Left ventricle myocardium superior (tissue), 1 donor: ENCODE measurements around the gene MPC1. TPM values are rescaled to one million over a fixed set of nuclear protein-coding genes. Genes with fewer than 3 reads are reported as not detected.
"Not testable (repeated sequence)": the region's sequence is repeated elsewhere in the genome, so short reads cannot be mapped to it uniquely, and the experiment has no call there.

Experiments
- ATAC-seq: fragments of 200-7000 bp; cut with Tn5 transposase; one replicate; pipeline ENCODE4 v1.9.1; 2020; ENCODE audit warnings: mild to moderate bottlenecking, moderate library complexity
- DNase-seq: peaks from one replicate; pipeline ENCODE4 v3.0.0-alpha.2; 2020
- intact Hi-C: fragments of 100-400 bp; cut with micrococcal nuclease; formaldehyde crosslinking; loops from one replicate; pipeline ENCODE4 v1.11.0; 2022
- total RNA-seq: library from RNA; stranded (reverse); fragmentation: NEBNext Ultra II Directional; extraction: Animal tissue kit (Norgen Biotek cat#: 25700); gene quantifications from one replicate; pipeline ENCODE4 v1.2.1, GENCODE V29; 2021
- donor health status: DM: no; HTN: yes; CAD: no; lungs with severe emphysema.

The MPC1 gene
- total RNA-seq, 1 donor from 2014 or later = 411 TPM

DNA sequence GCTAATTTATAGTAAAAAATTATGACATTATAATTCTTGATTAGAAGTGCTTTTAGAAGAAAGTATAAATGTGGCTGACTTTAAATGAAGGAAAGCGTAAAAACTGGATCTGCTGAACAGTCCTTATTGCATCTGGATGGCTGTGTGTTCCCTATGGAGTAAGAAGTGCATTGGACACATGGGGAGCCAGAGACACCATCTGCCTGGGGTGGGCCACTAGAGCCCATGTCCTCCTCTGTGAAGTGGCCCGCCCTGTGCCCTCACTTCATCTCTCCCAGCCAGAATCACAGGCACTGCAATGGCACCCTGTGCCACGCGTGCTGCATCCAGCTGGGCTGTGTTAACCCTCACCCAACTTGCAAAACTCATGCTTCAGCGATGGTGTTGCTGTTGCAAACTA is 27.2 kb downstream of the MPC1 start:
- intact Hi-C loops = no loop called here
- no peak for ATAC-seq
- DNase-seq = no peak

DNA sequence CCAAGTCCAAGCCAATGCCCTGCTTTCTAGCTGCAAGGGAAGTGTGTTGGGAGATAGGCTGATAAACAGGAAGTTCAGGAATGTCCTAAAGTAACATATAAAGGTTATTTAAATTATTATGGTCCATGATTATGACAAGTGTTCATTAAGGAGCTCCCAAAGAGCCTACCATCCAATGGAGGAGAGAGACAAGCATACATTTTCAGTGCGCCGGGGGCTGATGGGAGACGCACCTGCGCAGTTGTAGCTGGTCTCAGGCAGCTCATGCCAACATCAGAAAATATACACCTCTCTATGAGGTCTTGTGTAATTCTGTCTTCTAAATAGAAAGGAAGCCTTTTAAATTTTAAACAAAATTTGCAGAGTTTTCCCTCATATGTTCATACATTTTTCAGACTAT is 27.8 kb downstream of the MPC1 start:
- no peak for DNase-seq
- no peak for ATAC-seq
- intact Hi-C loops = no loop called here

DNA sequence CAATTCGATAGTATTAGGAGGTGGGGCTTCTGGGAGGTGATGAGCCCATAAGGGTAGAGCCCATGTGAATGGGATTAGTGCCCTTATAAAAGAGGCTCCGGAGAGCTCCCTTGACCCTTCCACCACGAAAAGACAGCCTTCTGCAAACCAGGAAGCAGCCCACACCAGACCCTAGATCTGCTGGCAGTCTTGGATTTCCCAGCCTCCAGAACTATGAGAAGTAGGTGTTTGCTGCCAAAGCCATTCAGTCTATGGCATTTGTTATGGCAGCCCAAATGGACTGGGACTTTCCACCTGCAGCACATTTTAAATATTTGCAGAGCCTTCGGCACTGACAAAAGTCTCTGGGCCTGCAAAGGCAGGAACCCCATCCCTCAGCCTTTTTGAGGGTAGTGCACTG is 28.6 kb downstream of the MPC1 start:
- no peak for DNase-seq
- intact Hi-C loops = no loop called here
- no peak for ATAC-seq

DNA sequence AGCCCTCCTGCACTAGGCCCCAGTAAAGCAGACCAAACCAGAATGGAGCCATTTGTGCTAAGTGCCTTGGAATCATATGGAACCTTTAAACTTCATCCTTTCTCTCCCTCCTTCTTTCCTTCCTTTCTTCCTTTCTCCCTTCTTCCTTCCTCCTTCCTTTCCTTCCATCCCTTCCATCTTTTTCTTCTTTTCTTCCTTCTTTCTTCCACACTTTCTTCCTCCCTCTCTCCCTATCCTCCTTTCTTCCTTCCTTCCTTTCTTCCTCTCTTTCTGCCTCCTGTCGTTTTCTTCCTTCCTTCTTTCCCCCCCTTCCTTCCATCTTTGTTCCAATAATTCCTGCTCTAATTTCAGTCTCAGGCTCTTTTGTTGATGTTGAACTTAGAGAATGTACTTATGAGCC is 29.2 kb downstream of the MPC1 start:
- DNase-seq (no peak), ATAC-seq (no peak)
- intact Hi-C loops = no loop called here

DNA sequence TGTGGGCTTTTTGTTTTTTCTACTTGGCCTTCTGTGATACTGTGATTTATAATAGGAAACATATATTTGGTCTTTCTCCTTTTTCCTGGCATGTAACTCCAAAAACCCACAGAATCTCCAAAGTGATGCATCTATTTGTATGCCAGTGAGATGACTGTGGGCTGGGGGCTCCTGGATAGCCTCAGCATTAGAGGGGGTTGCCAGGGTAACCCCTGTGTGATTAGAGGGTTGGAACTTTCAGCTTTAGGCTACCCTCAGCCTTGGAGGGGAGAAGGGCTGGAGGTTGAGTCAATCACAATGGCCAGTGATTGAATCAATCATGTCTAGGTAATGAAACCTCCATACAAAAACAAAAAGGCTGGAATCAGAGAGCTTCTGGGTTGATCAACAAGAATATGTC is 29.8 kb downstream of the MPC1 start:
- no peak for DNase-seq
- no peak for ATAC-seq
- intact Hi-C loops = no loop called here

DNA sequence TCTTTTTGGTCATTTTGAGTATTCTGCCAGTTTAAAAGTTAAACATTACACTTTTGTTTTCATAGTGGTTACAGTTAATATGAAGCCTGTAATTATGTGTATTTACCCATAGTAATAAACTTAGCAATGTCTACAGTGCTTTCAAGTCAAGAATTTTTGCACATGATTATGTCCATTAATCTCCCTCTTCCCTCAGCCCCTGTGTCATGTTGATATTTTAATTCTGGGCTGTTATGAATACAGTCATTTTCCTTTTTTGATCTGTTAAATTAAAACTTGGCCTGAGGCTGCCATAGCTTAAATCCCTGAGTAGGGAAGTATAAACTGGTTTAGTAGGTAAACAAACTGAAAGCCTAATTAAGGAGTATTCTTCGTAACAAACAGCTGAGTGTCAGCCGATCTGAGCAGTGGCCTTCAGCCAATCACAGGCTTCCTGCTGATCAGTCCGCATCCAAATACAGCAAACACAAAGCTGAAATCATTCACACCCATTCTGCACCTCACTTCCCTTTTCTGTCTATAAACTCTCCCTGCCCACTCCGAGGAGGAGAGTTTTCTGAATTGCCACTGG is 30.9 kb downstream of the MPC1 start:
- DNase-seq (no peak), ATAC-seq (peak; percentile 70)
- intact Hi-C loops = no loop called here

DNA sequence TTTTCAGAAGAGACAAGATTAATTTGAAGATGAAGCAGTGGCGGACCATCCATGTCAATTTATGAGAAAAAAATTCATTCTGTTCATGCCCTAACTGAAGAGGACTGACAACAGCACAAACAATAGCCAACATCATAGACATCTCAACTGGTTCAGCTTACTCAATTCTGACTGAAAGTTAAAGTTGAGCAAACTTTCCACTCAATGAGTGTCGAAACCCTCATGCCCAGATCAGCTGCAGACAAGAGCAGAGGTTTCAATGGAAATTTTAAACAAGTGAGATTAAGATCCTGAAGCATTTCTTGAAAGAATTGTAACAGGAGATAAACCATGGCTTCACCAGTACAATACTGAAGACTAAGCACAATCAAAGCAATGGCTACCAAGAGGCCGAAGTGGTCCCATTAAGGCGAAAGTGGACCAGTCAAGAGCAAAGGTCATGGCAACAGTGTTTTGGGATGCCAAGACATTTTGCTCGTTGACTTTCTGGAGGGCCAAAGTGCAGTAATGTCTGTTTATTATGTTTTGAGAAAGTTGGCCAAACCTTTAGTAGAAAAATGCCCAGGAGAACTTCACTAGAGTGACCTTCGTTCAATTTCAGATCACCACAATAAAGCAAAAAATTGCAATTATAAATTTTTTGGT is 34.3 kb downstream of the MPC1 start:
- ATAC-seq (no peak), DNase-seq (no peak)
- intact Hi-C loops = no loop called here

DNA sequence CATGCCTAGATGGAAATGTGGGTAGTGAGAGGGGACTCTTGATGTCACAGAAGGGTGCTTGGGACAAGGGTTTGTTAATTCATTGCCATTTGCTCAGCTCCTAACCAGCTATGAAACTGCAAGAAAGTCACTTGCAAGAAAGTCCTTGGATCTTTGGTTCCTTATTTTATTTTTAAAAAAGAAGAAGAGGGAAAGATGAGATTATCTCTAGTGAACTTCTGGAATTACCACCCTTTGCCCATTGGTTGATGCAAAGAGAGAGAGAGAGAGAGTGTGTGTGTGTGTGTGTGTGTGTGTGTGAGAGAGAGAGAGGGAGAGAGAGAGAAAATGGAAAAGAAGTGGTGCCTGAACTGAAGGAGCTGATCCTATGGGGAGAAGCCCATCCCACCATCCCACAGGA is 35.8 kb downstream of the MPC1 start:
- intact Hi-C loops = no loop called here
- ATAC-seq (no peak), DNase-seq (no peak)

DNA sequence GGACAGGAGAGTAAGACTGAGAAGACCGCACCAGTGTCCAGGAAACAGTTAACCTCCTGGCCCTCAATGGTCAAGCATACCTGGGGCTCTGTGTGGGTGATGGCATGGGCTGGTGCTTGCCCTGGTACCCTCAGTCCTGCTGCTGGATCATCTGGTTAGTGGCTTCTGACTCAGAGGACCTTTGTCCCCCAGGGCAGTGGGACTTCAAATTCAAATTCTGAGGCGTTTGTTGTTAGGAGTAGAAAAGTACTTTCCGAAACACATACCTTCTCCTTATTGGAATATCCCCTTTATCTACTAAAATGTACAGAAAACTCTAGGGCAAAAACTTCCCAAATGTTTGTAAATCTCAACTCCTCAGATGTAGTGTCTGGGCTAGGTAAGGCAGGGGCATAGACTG is 36.3 kb downstream of the MPC1 start:
- intact Hi-C loops = no loop called here
- no peak for DNase-seq
- no peak for ATAC-seq

DNA sequence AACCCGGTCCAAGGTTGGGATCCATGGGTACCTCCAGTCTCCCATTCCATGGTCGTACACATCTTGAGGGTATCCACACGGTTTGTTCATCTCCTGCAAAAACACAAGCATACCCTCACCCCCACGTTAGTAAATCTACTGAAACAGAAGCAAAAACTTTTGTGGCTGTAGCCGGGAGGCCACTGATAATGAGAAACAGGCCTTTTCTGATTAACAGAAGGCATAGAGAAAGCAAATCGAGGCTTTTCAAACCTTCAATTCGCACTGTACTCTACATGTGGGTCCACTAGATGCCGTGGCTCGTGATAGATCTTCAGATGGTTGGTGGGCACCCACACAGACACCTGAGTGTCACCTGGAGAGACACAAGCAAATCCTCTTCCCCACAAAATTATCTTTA is 37.1 kb downstream of the MPC1 start:
- intact Hi-C loops, ATAC-seq, DNase-seq: not testable (repeated sequence)

DNA sequence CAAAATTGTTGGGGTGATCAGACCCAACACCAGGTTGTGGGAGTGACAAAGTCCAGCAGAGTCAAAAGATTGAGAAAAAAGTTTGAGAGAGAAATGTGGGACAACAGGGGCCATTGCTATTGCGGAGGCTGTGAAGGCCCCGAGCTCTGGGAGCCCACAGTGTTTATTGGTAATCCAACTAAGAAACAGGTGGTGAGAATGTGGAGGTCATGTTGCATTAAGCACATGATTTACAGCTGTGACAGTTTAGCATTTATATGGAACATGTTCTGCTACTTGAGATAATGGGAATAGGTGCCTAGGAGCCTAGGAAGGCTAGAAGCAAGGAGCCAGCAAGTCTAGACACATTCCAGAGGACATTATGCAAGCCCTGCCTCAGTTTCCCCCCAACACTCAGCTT is 37.8 kb downstream of the MPC1 start:
- intact Hi-C loops, DNase-seq, ATAC-seq: not testable (repeated sequence)

DNA sequence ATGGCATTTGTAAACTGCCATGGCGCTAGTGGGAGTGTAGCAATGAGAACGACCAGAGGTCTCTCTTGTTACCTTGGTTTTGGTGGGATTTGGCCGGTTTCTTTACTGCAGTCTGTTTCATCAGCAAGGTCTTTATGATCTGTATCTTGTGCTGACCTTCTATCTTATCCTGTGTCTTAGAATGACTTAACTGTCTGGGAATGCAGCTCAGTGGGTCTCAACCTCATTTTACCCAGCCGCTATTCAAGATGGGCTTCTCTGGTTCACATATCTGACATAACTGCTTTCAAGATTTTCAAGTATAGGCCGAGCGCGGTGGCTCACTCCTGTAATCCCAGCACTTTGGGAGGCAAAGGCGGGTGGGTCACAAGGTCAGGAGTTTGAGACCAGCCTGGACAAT is 38.5 kb downstream of the MPC1 start:
- ATAC-seq (no peak), DNase-seq (no peak)
- intact Hi-C loops = no loop called here

DNA sequence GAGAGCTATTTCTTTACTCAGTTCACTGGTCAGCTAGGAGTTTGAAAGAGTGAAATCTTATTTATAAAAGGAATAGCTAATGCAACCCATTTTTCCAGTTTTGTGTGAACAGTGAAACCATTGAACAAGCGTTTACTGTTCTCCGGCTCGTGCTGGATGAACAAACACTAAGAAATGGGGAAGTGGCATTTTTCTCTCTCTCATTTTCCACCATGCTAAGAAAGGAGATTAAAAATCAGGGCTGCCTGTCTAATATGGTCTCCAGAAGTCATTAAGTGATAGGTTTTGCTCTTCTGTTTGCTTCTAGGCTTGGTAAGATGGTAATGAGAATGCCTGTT is 39.6 kb downstream of the MPC1 start:
- DNase-seq (no peak), ATAC-seq (no peak)
- intact Hi-C loops = no loop called here

DNA sequence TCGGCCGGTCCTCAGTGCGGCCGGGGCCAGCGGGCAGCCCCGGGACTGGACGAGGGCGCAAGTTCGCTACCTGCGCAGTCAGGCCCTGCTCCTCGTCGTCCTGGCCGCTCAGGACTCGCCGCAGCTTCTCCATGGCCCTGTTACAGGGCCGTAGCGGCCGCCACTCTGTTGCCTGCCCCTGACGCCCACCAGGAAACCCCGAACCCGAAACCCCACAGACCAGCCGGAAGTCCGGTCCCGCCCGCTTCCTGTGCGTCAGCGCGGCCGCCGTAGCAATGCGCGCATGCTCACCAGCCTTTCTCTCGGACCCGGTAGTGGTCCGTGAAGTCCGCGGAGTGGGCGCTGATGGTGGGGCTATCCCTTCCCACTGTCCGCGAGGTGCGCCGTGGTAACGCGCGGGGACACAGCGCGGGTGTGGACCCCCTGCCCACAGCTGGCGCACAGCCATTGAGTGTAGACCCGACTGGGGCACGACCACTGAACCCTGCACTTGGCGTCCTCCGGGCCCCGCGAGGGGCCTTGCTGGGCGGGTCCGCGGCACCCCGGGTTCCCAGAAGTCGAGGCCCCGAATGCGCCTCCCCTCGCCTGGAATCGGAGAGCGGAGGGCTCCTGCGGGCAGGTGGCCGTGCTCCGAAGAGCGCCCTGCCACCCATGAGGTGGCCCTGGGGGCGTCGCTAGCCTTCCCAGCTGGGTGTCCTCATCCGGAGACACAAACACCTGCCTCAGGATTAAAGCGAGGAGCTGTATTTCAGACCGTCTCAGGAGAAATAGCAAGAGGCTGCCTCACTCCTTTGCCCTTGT is 40.2 kb downstream of the MPC1 start, which contains the start of gene SFT2D1:
Gene SFT2D1 (minus strand): TSS at position 197 of the 801 bp plus-strand sequence. CDS start 64 bp downstream, at position 133.
- DNase-seq (peak; percentile 92), ATAC-seq (peak; percentile 98)
- intact Hi-C loops = no loop called here

DNA sequence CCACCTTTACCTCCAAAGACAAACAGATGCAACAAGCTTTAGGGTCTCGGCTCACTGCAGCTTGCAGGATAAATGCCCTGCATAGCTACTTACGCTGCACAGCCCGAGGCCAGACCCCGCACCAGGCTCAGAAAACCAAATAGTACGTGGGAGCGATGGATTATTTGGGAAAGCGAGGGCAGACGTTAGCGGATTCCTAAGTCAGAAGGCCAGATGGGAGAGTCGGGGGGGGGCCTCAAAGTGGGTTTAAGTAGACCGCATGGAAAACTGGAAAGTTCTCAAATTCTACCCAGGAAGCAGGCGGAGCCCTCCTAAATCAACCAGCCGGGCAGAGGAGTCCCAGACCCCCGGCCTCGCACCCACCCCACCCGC is 40.8 kb downstream of the MPC1 start:
- peak; percentile 6 for ATAC-seq
- intact Hi-C loops = no loop called here

DNA sequence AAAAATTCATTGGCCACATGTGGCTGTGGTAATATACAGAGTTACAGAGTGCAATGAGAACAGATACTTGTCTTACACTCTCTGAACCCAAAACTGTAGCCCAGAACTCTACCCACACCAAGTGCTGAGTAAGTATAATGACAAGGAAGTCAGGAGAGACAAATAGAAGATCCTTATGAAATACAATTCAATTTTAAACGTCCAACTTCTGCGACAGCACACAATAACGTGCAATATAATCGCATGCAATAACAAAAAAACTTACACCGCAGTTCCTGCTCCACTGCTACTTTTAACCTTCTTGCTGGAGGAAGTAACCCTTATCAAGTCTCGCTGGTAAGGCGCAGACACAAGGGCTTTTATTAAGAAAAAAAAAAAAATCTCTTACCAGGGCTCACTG is 41.3 kb downstream of the MPC1 start:
- no peak for DNase-seq
- intact Hi-C loops = no loop called here
- no peak for ATAC-seq

More for the DNA sequence above, 40.8 kb downstream of the MPC1 start:
- no peak for DNase-seq

DNA sequence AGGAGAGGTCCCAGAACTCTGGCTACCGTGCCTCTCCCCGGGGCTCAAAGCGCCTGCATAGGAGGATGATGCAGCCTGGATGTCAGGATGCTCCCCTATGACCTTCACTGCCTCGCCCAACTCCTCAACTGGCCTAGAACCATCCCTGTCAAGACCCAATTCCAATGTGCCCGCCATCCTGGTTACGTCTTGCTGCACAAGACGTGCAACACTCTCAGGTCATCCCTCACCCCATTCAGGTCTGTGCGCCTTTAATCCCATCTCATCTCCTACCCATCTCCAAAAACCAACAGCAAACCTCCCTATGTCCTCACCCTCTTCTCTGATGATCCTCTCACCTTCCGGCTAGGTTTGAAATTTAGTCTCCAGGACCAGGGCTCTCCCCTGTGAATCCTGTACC is 43.9 kb downstream of the MPC1 start:
- ATAC-seq (no peak), DNase-seq (no peak)
- intact Hi-C loops = loop anchor here (10.0 kb wide), 1 partner anchor 46 kb away; the partner anchor contains the start of gene MPC1

DNA sequence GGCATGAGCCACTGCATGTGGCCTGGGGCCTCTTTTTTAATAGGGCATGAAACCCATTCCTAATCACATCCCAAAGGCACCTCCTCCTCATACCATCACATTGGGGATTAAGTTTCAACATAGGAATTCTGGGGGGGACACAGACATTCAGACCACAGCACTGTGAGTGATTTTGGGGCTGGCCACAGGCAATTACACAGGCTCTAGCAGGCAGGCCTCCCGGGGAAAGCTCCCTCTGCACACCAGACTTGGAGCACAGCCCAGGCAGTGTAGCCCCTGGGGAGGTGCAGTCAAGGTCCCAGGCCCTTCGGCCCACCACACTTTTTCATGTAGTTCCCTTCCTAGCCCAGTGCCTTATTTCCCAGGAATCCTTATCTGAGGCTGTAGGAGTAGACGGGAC is 45.9 kb downstream of the MPC1 start:
- intact Hi-C loops = loop anchor here (10.0 kb wide), 1 partner anchor 48 kb away; the partner anchor contains the start of gene MPC1
- DNase-seq = peak; percentile 57
- ATAC-seq = peak; percentile 46

DNA sequence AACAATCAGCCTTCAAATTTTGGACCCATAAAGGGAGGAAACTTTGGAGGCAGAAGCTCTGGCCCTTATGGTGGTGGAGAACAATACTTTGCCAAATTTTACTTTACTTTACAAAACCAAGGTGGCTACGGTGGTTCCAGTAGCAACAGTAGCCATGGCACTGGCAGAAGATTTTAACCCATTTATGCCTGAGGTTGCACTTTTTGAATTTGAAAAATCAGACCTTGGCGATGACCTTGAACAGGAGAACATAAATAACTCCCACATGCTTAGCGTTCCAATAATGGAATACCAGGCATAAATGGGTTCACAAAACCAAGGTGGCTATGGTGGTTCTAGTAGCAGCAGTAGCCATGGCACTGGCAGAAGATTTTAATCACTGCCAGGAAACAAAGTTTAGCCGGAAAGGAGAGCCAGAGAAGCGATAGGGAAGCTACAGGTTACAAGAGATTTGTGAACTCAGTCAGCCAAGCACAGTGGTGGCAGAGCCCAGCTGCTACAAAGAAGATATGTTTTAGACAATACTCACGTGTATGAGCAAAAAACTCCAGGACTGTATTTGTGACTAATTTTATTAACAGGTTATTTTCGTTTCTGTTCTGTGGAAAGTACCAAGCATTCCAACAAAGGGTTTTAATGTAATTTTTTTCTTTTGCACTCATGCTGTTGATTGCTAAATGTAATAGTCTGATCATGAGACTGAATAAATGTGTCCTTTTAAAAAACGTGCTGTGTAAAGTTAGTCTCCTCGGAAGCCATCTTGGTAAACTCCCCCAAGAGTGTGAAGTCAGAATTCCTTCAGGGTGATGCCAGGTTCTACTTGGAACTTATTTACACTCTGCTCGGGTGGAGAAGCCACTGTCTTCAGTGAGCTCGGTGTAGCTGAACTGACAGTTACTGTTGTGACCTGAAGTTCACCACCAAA is 47.1 kb downstream of the MPC1 start:
- DNase-seq (no peak), ATAC-seq (no peak)
- intact Hi-C loops = loop anchor here (10.0 kb wide), 1 partner anchor 49 kb away; the partner anchor contains the start of gene MPC1
